Heart left ventricle (tissue), 13 donors: ENCODE data around the gene ENKUR.

ENCODE experiments used
- CTCF ChIP-seq, 12 donors: fragments of 200-600 bp; sonication (generic) in 4 of 12; IDR thresholded peaks; one replicate each; pipeline versions ENCODE4 v1.5.0 to v1.8.0; 2018 to 2022; ENCODE audit warnings: antibody characterized with exemption in 12 of 12, mild to moderate bottlenecking in 5 of 12
- POLR2A ChIP-seq, 2 donors: fragments of 450-650 bp; IDR thresholded peaks; one replicate each; pipeline ENCODE4 v1.6.1; 2017; ENCODE audit warnings: antibody characterized with exemption in 2 of 2, mild to moderate bottlenecking in 2 of 2, moderate library complexity in 2 of 2
- donor health status: ischemic (EF 13 %, LVEDD 7.1; RV severe dilation, severe dysfunction).
- donor health status: DM: no; HTN: yes; CAD: no.
- donor health status: DM: no; HTN: no; CAD: no.
- donor health status: ischemic (EF 25% LVEDD 6.9; RV normal size, moderate dysfunction).
- donor health status: ischemic (EF 25% LVEDD 5.7; RV mildly dilated, moderate dysfunction).
- donor health status: ischemic (EF 35%, LVEDD 5.7; RV mildly dilated, moderate dysfunction).
- donor health status: nonischemic (EF 11% LVEDD 7.7; RV severe dilation, severe dysfunction).
- donor health status: DM: yes; HTN: yes; CAD: no.
- donor health status: PGD.
- donor health status: ischemic (EF 29% LVEDD 5.4; RV normal size, mild dysfunction).
- donor health status: nonischemic (EF 23%, LVEDD 6.1; RV moderate dilation, normal function).

- TF ChIP-seq CTCF (IDR thresholded peaks at IDR 0.05) (no peak), POLR2A (IDR thresholded peaks at IDR 0.05) (no peak)
Observed at GRCh38 chr10:24962995-24963394, 53.0 kb downstream of the ENKUR start.
